ENCODE data around the gene SNAPC4.

SNAPC4 gene

GRCh38 chr9:136387217-136387616 lies 12.8 kb downstream of the SNAPC4 start:
- no peak for DNase-seq (ENCODE audit: low read depth)

- no peak for DNase-seq (ENCODE audit: low read depth)
Measured at GRCh38 chr9:136386018-136386417, 14.0 kb downstream of the SNAPC4 start.

- DNase-seq (ENCODE audit: low read depth): no peak
Measured at GRCh38 chr9:136385015-136385414, 15.0 kb downstream of the SNAPC4 start.

GRCh38 chr9:136383436-136383835 lies 16.5 kb downstream of the SNAPC4 start:
- no peak for DNase-seq (ENCODE audit: low read depth)

- DNase-seq (ENCODE audit: low read depth): no peak
Measured at GRCh38 chr9:136381966-136382513, 17.9 kb downstream of the SNAPC4 start.

- no peak for DNase-seq (ENCODE audit: low read depth)
Measured at GRCh38 chr9:136381311-136381710, 18.7 kb downstream of the SNAPC4 start.

- no peak for DNase-seq (ENCODE audit: low read depth)
Measured at GRCh38 chr9:136380381-136380780, 19.6 kb downstream of the SNAPC4 start.

GRCh38 chr9:136379891-136380290 lies 20.1 kb downstream of the SNAPC4 start:
- DNase-seq (ENCODE audit: low read depth): no peak

- DNase-seq (ENCODE audit: low read depth): no peak
Measured at GRCh38 chr9:136379401-136379800, 20.6 kb downstream of the SNAPC4 start.

GRCh38 chr9:136379003-136379287 lies 21.0 kb downstream of the SNAPC4 start:
- DNase-seq (ENCODE audit: low read depth): no peak

- DNase-seq (ENCODE audit: low read depth): no peak
Measured at GRCh38 chr9:136378170-136379002, 21.6 kb downstream of the SNAPC4 start.

GRCh38 chr9:136377341-136378169 lies 22.4 kb downstream of the SNAPC4 start:
- DNase-seq (ENCODE audit: low read depth): no peak

GRCh38 chr9:136376457-136376856 lies 23.5 kb downstream of the SNAPC4 start:
- DNase-seq (ENCODE audit: low read depth): no peak

GRCh38 chr9:136375096-136375495 lies 24.9 kb downstream of the SNAPC4 start:
- no peak for DNase-seq (ENCODE audit: low read depth)

- no peak for DNase-seq (ENCODE audit: low read depth)
Measured at GRCh38 chr9:136374183-136374575, 25.8 kb downstream of the SNAPC4 start.

- no peak for DNase-seq (ENCODE audit: low read depth)
Measured at GRCh38 chr9:136373300-136374182, 26.4 kb downstream of the SNAPC4 start, which contains the start of gene CARD9. CARD9 (minus strand) TSS chr9:136373669; CDS start chr9:136372078, 1,591 bp downstream.

- peak; percentile 74 for DNase-seq (ENCODE audit: low read depth)
Measured at GRCh38 chr9:136372561-136373299, 27.2 kb downstream of the SNAPC4 start.

- DNase-seq (ENCODE audit: low read depth): no peak
Measured at GRCh38 chr9:136372006-136372405, 28.0 kb downstream of the SNAPC4 start.

GRCh38 chr9:136371533-136371880 lies 28.5 kb downstream of the SNAPC4 start:
- DNase-seq (ENCODE audit: low read depth): no peak

- no peak for DNase-seq (ENCODE audit: low read depth)
Measured at GRCh38 chr9:136370687-136371532, 29.1 kb downstream of the SNAPC4 start.
